ENCODE results near the gene L3MBTL2.

The L3MBTL2 gene

GRCh38 chr22:41184679-41185078, 20.4 kb upstream of the L3MBTL2 start:
- no peak for TF ChIP-seq CTCF (IDR thresholded peaks at IDR 0.05)
- no peak overlapping the region for H3K4me3 Mint-ChIP-seq
- no peaks in the 10 kb centered on the region for H3K9me3 Mint-ChIP-seq
- no peak overlapping the region for H3K27ac Mint-ChIP-seq
- DNase-seq, result no peak
- H3K36me3 Mint-ChIP-seq (ENCODE audit: low read depth), result peaks cover 20% of the 10 kb centered on the region
- no peaks in the 10 kb centered on the region for H3K4me1 Mint-ChIP-seq
- no peaks in the 10 kb centered on the region for H3K27me3 Mint-ChIP-seq (ENCODE audit: low read depth, poor library complexity)

- Mint-ChIP-seq H3K27ac (no peak overlapping the region), H3K4me1 (no peaks in the 10 kb centered on the region), H3K27me3 (ENCODE audit: low read depth, poor library complexity) (peaks cover 37% of the 10 kb centered on the region), H3K4me3 (no peak overlapping the region), H3K9me3 (no peaks in the 10 kb centered on the region), H3K36me3 (ENCODE audit: low read depth) (no peaks in the 10 kb centered on the region)
- no peak for TF ChIP-seq CTCF (IDR thresholded peaks at IDR 0.05)
- DNase-seq, result no peak
Observed at GRCh38 chr22:41191467-41191866, 13.6 kb upstream of the L3MBTL2 start.

GRCh38 chr22:41193829-41194228, 11.3 kb upstream of the L3MBTL2 start:
- no peak for DNase-seq
- H3K36me3 Mint-ChIP-seq (ENCODE audit: low read depth), result no peaks in the 10 kb centered on the region
- peaks cover 10% of the 10 kb centered on the region for H3K4me1 Mint-ChIP-seq
- H3K4me3 Mint-ChIP-seq, result no peak overlapping the region
- H3K27ac Mint-ChIP-seq, result no peak overlapping the region
- no peak for TF ChIP-seq CTCF (IDR thresholded peaks at IDR 0.05)
- no peaks in the 10 kb centered on the region for H3K9me3 Mint-ChIP-seq
- peaks cover 61% of the 10 kb centered on the region for H3K27me3 Mint-ChIP-seq (ENCODE audit: low read depth, poor library complexity)

- peak; percentile 92 for DNase-seq
- Mint-ChIP-seq H3K27ac (no peak overlapping the region), H3K9me3 (no peaks in the 10 kb centered on the region), H3K4me1 (peaks cover 10% of the 10 kb centered on the region), H3K4me3 (peak overlapping the region; percentile 83), H3K36me3 (ENCODE audit: low read depth) (no peaks in the 10 kb centered on the region), H3K27me3 (ENCODE audit: low read depth, poor library complexity) (peaks cover 89% of the 10 kb centered on the region)
- TF ChIP-seq CTCF (IDR thresholded peaks at IDR 0.05), result no peak
Observed at GRCh38 chr22:41197038-41197972, 7.8 kb upstream of the L3MBTL2 start.

GRCh38 chr22:41198027-41198580, 7.0 kb upstream of the L3MBTL2 start:
- Mint-ChIP-seq H3K4me3 (peak overlapping the region; percentile 83), H3K27ac (no peak overlapping the region), H3K9me3 (no peaks in the 10 kb centered on the region), H3K27me3 (ENCODE audit: low read depth, poor library complexity) (peaks cover 90% of the 10 kb centered on the region), H3K36me3 (ENCODE audit: low read depth) (no peaks in the 10 kb centered on the region), H3K4me1 (peaks cover 10% of the 10 kb centered on the region)
- no peak for TF ChIP-seq CTCF (IDR thresholded peaks at IDR 0.05)
- DNase-seq, result peak; percentile 34

Data from nephron progenitor cell (in vitro differentiated cells).